ENCODE data around the gene OXCT2.
"Not testable (repeated sequence)": the region's sequence is repeated elsewhere in the genome, so short reads cannot be mapped to it uniquely, and the experiment has no call there.

Gene OXCT2

DNA sequence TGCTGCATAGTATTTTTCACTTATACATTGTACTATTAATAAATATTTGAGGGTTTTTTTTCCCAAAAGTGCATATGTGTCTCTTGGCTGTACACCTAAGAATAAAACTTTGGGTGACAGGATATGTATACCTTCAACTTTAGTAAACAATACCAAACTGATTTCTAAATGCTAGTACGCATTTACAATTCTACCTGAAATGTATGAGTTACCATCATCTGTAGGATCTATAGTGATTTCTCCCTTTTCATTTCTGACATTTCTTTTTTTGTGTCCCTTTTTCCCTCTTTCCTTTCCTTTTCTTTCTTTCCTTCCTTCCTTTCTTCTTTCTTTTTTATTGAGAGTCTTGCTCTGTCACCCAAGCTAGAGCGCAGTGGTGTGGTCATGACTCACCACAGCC lies 34.2 kb upstream of the OXCT2 start:
- H3K4me3 ChIP-seq (ENCODE audit: low read depth, low read length) = no peak overlapping the region
- TF ChIP-seq, protein P1, sequence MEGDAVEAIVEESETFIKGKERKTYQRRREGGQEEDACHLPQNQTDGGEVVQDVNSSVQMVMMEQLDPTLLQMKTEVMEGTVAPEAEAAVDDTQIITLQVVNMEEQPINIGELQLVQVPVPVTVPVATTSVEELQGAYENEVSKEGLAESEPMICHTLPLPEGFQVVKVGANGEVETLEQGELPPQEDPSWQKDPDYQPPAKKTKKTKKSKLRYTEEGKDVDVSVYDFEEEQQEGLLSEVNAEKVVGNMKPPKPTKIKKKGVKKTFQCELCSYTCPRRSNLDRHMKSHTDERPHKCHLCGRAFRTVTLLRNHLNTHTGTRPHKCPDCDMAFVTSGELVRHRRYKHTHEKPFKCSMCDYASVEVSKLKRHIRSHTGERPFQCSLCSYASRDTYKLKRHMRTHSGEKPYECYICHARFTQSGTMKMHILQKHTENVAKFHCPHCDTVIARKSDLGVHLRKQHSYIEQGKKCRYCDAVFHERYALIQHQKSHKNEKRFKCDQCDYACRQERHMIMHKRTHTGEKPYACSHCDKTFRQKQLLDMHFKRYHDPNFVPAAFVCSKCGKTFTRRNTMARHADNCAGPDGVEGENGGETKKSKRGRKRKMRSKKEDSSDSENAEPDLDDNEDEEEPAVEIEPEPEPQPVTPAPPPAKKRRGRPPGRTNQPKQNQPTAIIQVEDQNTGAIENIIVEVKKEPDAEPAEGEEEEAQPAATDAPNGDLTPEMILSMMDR (IDR thresholded peaks at IDR 0.05; ENCODE audit: low read depth, low read length) = no peak

DNA sequence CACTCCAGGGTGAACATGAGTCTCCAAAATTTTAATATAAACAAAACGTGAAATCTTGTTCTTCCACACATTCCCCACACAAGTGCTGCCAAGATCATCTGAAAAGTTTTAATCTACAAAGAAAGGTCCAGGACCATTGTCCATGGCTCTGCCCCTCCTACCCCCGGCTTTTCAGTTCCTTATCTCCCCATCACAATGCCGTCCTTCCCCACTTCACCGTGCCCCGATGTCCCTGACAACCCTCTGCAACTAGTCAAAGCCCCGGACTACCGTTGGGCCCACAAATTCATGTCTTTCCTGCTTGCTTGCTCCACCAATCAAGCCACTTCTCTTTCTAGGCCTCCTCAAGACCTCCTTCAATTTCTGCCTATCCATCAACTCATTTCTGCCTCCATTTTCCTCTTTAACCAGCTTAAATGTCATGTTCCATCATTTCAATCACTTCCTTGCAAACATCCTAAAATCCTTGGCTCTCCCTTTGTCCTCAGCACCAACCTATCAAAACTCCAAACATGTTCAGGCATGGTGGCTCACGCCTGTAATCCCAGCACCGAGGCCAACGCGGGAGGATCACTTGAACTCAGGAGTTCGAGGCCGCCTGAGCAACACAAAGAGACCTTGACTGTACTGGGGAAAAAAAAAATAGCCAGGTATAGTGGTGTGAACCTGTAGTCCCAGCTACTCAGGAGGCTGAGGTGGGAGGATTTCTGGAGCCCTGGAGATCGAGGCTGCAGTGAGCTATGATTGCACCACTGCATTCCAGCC lies 31.5 kb upstream of the OXCT2 start:
- TF ChIP-seq, protein P1 (IDR thresholded peaks at IDR 0.05; ENCODE audit: low read depth, low read length) = no peak
- H3K4me3 ChIP-seq (ENCODE audit: low read depth, low read length) = no peak overlapping the region

DNA sequence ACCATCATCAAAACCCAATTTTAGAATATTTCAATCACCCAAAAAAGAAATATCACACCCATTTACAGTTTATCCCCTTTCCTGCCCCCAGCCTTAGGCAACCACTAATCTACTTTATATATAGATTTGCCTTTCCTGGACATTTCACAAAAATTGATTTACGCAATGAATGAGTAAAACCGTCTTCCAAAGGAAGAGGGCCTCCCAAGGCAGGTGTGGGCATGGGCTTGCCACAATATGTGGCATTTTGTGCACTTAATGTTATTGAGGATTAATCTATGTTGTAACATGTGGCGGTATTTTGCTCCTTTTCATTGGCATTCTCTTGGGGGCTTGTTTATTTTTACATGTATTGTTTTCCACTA lies 29.3 kb upstream of the OXCT2 start:
- H3K4me3 ChIP-seq (ENCODE audit: low read depth, low read length) = no peak overlapping the region
- TF ChIP-seq, protein P1 (IDR thresholded peaks at IDR 0.05; ENCODE audit: low read depth, low read length) = no peak

DNA sequence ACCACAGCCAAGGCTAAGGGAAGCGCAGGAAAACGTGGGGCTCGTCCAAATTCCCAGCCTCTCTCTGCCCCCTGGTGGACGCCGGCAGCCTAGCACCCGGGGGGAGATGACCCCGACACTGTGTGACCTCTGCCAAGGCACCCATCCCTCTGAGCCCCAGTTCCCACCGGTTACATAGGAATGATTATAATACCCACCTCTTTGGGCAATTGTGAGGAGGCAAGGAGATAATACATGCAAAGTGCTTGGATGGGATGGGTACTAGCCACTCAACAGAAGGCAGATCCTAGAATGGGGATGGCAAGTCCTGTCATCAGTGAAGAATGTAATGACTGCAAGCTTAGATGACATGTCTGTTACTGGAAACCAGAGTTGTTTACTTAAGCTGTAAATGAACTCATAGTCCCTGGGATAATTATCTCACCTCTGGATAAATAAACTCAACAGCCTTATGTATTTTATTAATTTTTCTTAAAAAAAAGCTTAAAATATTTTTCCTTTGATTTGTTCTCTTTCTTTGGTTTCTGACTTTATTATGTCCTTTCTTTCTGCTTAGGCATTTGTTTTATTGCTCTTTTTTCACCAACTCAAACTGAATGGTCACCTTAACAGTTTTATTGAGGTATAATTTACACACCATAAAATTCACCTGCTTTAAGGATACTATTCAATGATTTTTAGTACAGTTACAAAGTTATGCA lies 28.8 kb upstream of the OXCT2 start:
- TF ChIP-seq, protein P1 (IDR thresholded peaks at IDR 0.05; ENCODE audit: low read depth, low read length) = peak; percentile 84
- no peak overlapping the region for H3K4me3 ChIP-seq (ENCODE audit: low read depth, low read length)

DNA sequence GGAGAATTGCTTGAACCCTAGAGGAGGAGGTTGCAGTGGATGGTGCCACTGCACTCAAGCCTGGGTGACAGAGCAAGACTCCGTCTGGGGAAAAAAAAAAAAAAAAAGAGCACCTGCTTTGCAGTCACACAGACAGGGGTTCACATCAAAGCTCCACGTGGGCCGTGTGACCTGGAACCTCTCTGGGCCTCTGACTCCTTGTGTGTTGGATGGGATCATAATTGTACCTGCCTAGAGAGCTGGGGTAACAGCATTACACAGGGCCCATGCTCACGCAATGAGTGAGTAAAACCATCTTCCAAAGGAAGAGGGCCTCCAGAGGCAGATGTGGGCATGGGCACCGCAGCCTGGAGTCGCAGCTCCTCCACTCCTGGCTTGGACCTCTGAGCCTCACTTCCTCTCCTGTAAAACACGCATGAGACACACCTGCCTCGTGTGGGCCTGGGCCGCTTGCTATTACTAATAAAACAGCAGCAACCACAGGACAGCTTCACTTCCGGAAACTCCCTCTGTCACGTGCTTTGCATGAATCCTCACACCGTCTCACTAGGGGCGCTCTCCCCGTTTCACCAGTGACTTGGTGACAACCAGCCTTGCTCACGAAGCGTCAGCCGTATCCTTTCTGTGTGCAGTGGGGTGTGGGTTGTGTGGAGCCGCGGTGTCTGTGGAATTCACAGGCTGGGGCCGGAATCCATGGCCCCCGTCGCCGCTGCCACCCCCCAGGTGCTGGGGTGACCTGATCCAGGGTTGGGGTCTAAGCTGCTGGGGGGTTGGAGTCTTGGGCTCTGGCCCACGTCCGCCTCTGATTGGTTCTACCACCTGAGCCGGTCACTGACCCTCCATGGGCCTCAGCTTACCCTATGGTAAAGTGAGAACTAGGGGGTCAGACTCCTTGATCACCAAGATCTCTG lies 28.0 kb upstream of the OXCT2 start:
- TF ChIP-seq, protein P1 (IDR thresholded peaks at IDR 0.05; ENCODE audit: low read depth, low read length) = 0 out of 2 replicates have a peak, but pooled peaks have one; percentile 9
- H3K4me3 ChIP-seq (ENCODE audit: low read depth, low read length) = not testable (repeated sequence)

DNA sequence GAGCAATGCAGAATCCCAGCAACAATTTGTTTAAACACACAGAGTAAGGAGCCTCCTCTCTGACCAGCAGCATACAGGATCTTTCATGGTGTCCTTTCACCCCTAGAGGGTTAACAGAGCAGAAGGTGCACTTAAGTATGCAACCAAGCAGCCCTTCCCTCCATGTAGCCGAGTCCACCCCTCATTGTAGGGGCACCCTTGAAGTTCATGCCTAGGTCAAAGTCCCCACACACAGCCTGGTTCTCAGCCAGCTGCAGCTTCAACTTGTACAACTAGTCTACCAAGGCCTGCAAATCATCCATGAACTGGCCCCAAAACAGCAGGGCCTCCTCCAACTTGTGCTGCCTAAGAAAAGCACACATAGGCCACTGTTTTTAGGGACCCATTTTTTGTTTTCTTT lies 24.5 kb upstream of the OXCT2 start:
- TF ChIP-seq, protein P1 (IDR thresholded peaks at IDR 0.05; ENCODE audit: low read depth, low read length) = no peak
- H3K4me3 ChIP-seq (ENCODE audit: low read depth, low read length) = no peak overlapping the region

All from WI38 (cell line).